Loucy (cell line): Measurements from ENCODE around the gene CSTPP1.

Experiments used
- H2AFZ ChIP-seq: fragments of 200-600 bp; sonication (generic); 2 replicates; pipeline ENCODE4 v1.6.0; 2016; ENCODE audit warnings: antibody characterized with exemption, mild to moderate bottlenecking, low read length, moderate library complexity
- H3F3A ChIP-seq: fragments of 200-600 bp; 2 replicates; pipeline ENCODE4 v1.6.0; 2016; ENCODE audit warnings: antibody characterized with exemption, low read depth, mild to moderate bottlenecking
- H3K27me3 ChIP-seq: fragments of 200-600 bp; sonication (generic); 2 replicates; pipeline ENCODE4 v1.6.1; 2014; ENCODE audit warnings: low read length, mild to moderate bottlenecking; ENCODE audit not compliant: insufficient read depth, poor library complexity, severe bottlenecking
- H3K36me3 ChIP-seq: fragments of 200-600 bp; sonication (generic); 2 replicates; pipeline ENCODE4 v1.6.1; 2016; ENCODE audit warnings: low read length; ENCODE audit not compliant: insufficient read depth
- H3K4me1 ChIP-seq: fragments of 200-600 bp; sonication (generic); 2 replicates; pipeline ENCODE4 v1.5.1; 2014; ENCODE audit warnings: low read length, mild to moderate bottlenecking; ENCODE audit not compliant: insufficient read depth, poor library complexity, severe bottlenecking
- H3K4me2 ChIP-seq: fragments of 200-600 bp; sonication (generic); 2 replicates; pipeline ENCODE4 v1.6.0; 2014; ENCODE audit warnings: antibody characterized with exemption, low read length, low read depth, mild to moderate bottlenecking; ENCODE audit not compliant: poor library complexity, severe bottlenecking
- H3K4me3 ChIP-seq: fragments of 200-600 bp; sonication (generic); 2 replicates; pipeline ENCODE4 v1.5.1; 2014; ENCODE audit warnings: low read length, mild to moderate bottlenecking, mixed read lengths; ENCODE audit not compliant: poor library complexity, severe bottlenecking
- H3K79me2 ChIP-seq: fragments of 200-600 bp; sonication (generic); 2 replicates; pipeline ENCODE4 v1.6.1; 2014; ENCODE audit warnings: low read length; ENCODE audit not compliant: insufficient read depth
- H3K9ac ChIP-seq: fragments of 200-600 bp; sonication (generic); 2 replicates; pipeline ENCODE4 v1.6.0; 2014; ENCODE audit warnings: mild to moderate bottlenecking, low read depth, low read length, moderate library complexity; ENCODE audit not compliant: poor library complexity, severe bottlenecking
- H3K9me2 ChIP-seq: fragments of 200-600 bp; sonication (generic); replicated peaks from 2 replicates; pipeline ENCODE4 v1.6.1; 2016; ENCODE audit warnings: low read depth, low read length, mixed read lengths
- H3K9me3 ChIP-seq: fragments of 200-600 bp; sonication (generic); 2 replicates; pipeline ENCODE4 v1.6.1; 2014; ENCODE audit warnings: mild to moderate bottlenecking, antibody characterized with exemption, low read length, low read depth; ENCODE audit not compliant: insufficient read depth
- H4K20me1 ChIP-seq: fragments of 200-600 bp; sonication (generic); 2 replicates; pipeline ENCODE4 v1.6.0; 2014; ENCODE audit warnings: antibody characterized with exemption, low read length, mild to moderate bottlenecking; ENCODE audit not compliant: insufficient read depth, poor library complexity, severe bottlenecking
- EZH2phosphoT487 ChIP-seq: fragments of 200-600 bp; IDR thresholded peaks from 2 replicates; pipeline ENCODE4 v1.6.1; 2018; ENCODE audit warnings: antibody characterized with exemption, mild to moderate bottlenecking, moderate library complexity, borderline replicate concordance
- TF ChIP-seq, protein P1 (sequence below): fragments of 200-600 bp; sonication (generic); conservative IDR thresholded peaks from 2 replicates; pipeline ENCODE4 v1.5.1; 2014; ENCODE audit warnings: mild to moderate bottlenecking, antibody characterized with exemption, low read length

The CSTPP1 gene

DNA sequence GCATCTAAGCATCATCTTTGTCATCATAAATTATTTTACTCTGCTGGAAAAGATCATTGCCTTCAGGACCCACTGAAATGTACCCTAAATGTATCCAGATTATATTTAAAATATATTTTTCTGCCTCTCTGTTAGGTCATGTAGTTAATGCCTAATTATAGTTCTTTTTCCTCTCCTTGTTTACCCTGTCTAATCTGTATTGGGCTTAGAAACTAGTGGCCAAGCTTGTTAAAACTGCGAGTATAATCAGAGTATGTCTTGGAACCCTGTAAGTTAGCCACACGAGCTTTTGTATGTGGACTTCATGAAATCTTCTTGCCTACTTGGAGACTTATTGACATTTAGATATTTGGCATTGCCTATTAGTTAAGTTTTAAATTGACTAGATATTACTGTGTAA, 184.5 kb downstream of the CSTPP1 start:
- Histone ChIP-seq H3K4me2 (no peak overlapping the region), H3K27me3 (no peaks in the 10 kb centered on the region), H3K36me3 (no peaks in the 10 kb centered on the region), H4K20me1 (no peaks in the 10 kb centered on the region), H3K9me2 (no peaks in the 10 kb centered on the region), H3K79me2 (no peaks in the 10 kb centered on the region), H3K9ac (no peak overlapping the region), H3K9me3 (no peaks in the 10 kb centered on the region), H3K4me1 (no peaks in the 10 kb centered on the region), H3K4me3 (no peak overlapping the region), H2AFZ (no peak overlapping the region), H3F3A (no peaks in the 10 kb centered on the region)
- TF ChIP-seq EZH2phosphoT487: no peak
- TF ChIP-seq, protein P1, sequence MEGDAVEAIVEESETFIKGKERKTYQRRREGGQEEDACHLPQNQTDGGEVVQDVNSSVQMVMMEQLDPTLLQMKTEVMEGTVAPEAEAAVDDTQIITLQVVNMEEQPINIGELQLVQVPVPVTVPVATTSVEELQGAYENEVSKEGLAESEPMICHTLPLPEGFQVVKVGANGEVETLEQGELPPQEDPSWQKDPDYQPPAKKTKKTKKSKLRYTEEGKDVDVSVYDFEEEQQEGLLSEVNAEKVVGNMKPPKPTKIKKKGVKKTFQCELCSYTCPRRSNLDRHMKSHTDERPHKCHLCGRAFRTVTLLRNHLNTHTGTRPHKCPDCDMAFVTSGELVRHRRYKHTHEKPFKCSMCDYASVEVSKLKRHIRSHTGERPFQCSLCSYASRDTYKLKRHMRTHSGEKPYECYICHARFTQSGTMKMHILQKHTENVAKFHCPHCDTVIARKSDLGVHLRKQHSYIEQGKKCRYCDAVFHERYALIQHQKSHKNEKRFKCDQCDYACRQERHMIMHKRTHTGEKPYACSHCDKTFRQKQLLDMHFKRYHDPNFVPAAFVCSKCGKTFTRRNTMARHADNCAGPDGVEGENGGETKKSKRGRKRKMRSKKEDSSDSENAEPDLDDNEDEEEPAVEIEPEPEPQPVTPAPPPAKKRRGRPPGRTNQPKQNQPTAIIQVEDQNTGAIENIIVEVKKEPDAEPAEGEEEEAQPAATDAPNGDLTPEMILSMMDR: no peak

DNA sequence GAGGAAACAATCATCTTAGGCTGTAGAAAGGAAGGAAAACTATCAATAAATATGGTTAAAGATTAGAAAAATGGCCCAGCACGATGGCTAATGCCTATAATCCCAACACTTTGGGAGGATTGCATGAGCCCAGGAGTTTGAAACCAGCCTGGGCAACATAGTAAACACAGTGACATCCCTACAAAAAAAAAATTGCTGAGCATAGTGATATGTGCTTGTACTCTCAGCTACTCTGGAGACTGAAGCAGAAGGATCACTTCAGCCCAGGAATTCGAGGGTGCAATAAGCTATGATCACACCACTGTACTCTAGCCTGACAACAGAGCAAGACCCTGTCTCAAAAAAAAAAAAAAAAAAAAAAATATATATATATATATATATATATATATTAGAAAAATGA, 185.2 kb downstream of the CSTPP1 start:
- Histone ChIP-seq H2AFZ (no peak overlapping the region), H3K36me3 (no peaks in the 10 kb centered on the region), H3K4me2 (no peak overlapping the region), H3K79me2 (no peaks in the 10 kb centered on the region), H3F3A (no peaks in the 10 kb centered on the region), H3K9ac (no peak overlapping the region), H3K4me3 (no peak overlapping the region), H3K27me3 (no peaks in the 10 kb centered on the region), H3K9me2 (no peaks in the 10 kb centered on the region), H4K20me1 (no peaks in the 10 kb centered on the region), H3K9me3 (no peaks in the 10 kb centered on the region), H3K4me1 (no peaks in the 10 kb centered on the region)
- TF ChIP-seq, protein P1: no peak
- TF ChIP-seq EZH2phosphoT487: no peak

DNA sequence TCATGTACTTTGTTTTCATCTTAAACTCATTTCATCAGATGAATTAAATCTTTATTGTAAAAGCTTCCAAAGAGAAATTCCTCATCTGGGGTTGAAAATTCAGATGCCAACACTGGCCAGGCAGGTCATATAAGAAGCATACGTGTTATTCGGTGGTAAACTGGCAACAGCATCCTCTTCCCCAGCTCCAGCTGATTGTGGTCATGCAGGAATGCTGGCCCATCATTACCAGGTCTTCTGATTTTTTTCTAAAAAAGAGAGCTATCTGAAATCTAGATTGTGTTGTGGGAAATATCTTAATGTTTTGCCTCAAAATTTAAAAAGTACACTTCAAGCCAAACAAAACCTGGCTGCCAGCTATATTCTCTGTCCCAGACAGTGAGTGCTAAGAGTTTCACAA, 186.5 kb downstream of the CSTPP1 start:
- Histone ChIP-seq H3K9me3 (no peaks in the 10 kb centered on the region), H3K4me1 (no peaks in the 10 kb centered on the region), H3F3A (no peaks in the 10 kb centered on the region), H3K79me2 (no peaks in the 10 kb centered on the region), H3K4me2 (no peak overlapping the region), H3K4me3 (no peak overlapping the region), H3K9ac (no peak overlapping the region), H4K20me1 (no peaks in the 10 kb centered on the region), H3K36me3 (no peaks in the 10 kb centered on the region), H2AFZ (no peak overlapping the region), H3K27me3 (no peaks in the 10 kb centered on the region), H3K9me2 (no peaks in the 10 kb centered on the region)
- TF ChIP-seq, protein P1: no peak
- no peak for TF ChIP-seq EZH2phosphoT487
